OCI-LY3 (cell line): ENCODE measurements around the gene FBXO41.

Experiments
- EZH2phosphoT487 ChIP-seq: fragments of 200-600 bp; shearing (Covaris generic); IDR thresholded peaks from 2 replicates; pipeline ENCODE4 v1.6.1; 2018; ENCODE audit warnings: antibody characterized with exemption, mixed run types, low read depth
- TF ChIP-seq, protein P1 (sequence below): fragments of 200-600, 300-600 bp; sonication (generic); IDR thresholded peaks from 2 replicates; pipeline ENCODE4 v1.5.1; 2014; ENCODE audit warnings: antibody characterized with exemption, low read length, low read depth

DNA sequence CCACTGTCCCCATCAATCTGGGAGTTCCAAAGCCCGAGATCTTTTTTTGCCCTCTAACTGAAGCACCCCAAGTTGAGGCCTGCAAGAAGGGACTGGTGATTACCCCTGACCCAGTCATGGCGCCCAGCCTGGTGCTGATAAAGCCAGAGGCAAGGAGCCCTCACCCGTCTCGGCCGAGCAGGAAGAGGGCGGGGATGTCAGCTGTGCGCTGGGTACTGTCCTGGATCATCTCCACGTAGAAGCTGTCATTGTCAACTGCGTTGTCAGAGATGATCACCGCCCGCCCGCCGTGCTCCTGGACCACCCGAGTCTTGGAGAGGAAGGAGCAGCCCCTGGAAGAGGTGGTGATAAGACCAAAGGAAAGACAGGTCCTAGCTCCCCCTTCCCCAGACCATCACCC, 55.6 kb downstream of the FBXO41 start:
- TF ChIP-seq, protein P1, sequence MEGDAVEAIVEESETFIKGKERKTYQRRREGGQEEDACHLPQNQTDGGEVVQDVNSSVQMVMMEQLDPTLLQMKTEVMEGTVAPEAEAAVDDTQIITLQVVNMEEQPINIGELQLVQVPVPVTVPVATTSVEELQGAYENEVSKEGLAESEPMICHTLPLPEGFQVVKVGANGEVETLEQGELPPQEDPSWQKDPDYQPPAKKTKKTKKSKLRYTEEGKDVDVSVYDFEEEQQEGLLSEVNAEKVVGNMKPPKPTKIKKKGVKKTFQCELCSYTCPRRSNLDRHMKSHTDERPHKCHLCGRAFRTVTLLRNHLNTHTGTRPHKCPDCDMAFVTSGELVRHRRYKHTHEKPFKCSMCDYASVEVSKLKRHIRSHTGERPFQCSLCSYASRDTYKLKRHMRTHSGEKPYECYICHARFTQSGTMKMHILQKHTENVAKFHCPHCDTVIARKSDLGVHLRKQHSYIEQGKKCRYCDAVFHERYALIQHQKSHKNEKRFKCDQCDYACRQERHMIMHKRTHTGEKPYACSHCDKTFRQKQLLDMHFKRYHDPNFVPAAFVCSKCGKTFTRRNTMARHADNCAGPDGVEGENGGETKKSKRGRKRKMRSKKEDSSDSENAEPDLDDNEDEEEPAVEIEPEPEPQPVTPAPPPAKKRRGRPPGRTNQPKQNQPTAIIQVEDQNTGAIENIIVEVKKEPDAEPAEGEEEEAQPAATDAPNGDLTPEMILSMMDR = no peak
- TF ChIP-seq EZH2phosphoT487 = no peak
